GM21737 (cell line): ENCODE results near the gene SMIM20.

ENCODE experiments used
- ATAC-seq: cut with Tn5 transposase; IDR thresholded peaks from one replicate; pipeline ENCODE4 v1.9.1; 2021; ENCODE audit warnings: mild to moderate bottlenecking, moderate library complexity; ENCODE audit not compliant: unreplicated experiment

Gene SMIM20

DNA sequence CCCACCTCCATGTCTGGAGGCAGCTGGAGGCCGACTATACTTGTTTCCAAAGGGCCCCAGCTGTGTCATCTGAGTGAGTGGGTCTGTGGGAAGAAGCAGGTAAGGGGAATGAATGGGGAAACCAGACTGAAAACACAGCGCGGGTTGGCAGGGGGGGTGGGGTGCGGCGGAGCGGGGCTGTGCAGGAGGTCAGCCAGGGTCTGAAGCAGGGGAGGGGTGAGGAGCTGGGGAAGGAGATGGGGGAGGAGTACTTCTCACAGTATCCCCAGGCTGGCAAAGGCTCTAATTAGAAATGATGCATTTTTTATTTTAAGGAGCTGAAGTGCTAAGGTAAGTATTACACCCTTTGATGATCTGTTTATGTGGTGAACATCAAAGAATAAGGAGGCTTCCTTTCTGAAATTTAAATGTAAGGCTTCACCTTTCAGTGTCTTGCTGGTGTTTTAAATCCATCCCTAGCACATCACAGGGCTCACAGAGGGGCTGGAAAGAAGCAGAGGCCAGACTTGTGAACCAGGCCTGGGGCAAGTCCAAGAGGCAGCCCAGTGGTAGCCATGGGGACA lies 37.5 kb downstream of the SMIM20 start:
- no peak for ATAC-seq

DNA sequence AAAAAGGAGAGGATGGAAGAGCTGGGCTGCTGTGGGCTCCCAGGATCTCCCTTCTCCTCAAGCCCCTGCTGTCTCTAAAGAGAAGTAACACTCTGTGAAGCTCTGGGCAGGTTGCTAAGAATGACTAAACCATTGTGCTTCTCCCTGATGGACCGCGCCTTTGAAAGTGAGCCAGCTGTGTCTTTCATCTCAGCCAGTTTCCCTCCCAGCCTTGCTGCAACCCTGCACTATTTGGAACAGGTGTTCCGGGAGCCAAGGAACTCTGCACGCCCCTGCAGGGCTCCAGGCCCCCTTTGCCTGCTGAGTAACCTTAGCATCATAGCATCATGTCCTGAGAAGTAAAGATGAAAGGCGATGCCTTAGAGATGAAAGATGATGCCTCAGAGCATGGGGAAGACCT lies 39.7 kb downstream of the SMIM20 start:
- no peak for ATAC-seq

DNA sequence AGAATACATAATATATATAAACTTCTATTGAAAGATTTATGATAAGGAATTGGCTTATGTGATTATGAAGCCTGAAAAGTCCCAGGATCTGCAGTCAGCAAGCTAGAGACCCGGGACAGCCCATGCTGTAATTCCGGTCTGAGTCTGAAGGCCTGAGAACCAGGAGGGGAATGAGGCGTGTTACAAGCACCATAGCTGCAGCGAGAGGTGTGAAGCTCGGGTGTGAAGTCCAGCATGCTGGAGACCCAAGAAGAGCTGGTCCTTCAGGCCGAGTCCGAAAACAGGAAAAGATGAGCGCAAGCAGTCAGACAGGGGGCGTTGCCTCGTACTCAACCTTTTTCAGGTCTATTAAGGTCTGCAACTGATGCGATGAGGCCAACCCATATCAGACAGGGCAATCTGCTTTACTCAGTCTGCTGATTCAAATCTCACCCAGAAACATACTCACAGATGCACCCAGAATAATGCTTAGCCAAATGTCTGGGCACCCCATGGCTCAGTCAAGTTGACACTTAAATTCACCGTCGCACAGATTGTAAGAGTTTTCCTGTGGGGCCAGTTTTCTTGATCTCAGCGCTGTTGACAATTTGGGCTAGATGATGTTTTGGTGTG lies 40.4 kb downstream of the SMIM20 start:
- ATAC-seq, result no peak

DNA sequence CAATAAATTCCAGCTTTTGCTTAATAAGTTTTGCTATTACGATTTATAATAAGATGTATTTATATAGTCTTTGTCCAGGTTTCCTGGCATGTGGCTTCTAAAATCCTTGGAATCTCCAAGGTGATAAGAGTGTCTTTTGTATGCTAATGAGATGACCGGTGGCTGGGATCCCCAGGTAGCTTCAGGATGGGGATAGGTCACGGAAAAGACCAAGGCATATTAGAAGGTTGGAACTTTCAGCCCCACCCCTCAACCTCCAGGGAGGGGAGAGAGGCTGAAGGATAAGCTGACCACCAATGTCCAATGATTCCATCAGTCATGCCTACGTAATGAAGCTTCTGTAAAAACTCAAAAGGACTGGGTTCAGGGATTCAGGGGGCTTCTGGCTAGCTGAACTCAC lies 41.7 kb downstream of the SMIM20 start:
- ATAC-seq, result no peak

DNA sequence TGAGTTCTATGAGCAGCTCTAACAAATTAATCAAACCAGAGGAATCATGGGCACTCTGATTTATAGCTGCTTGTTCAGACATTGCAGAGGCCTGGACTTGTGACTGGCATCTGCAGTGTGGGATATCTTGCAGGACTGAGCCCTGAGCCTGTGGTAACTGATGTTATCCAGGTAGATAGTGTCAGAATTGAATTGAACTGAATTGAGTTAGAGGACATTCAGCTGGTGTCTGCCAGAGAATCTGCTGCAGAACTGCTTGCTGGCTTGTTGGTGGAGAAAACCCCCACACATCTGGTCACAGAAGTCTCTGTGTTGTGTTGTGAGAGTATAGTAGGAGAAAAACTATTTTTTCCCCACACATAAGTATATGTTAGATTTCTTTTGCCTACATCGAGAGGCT lies 42.2 kb downstream of the SMIM20 start:
- ATAC-seq, result no peak

DNA sequence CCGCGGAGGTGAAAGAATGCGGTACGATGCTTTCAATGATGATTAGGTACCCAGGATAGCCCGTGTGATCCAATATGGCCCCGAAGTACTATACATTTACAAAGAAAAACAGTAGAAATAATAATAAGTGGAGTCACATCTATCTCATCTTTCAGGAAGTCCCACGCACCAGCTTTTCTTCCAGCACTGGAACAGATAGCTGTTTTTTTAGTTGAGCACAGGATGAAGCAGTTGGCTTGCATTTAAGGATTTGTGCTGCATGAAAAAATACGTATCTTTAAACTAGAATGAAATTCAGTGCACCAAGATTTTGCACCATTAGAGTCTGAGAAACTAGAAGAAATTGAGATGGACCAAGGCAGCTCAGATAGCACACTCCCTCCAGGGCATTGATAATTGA lies 44.1 kb downstream of the SMIM20 start:
- ATAC-seq, result no peak

DNA sequence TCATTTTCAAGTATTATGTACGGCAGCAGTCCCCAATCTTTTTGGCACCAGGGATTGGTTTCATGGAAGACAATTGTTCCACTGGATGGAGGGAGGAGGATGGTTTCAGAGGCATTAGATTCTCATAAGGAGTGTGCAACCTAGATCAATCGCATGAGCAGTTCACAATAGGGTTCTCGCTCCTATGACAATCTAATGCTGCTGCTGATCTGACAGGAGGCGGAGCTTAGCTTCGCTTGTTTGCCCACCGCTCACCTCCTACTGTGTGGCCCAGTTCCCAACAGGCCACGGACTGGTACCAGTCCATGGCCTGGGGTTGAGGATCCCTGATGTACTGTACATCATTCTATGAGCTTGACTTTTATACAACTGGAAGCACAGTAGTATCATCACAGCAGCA lies 48.4 kb downstream of the SMIM20 start:
- no peak for ATAC-seq

DNA sequence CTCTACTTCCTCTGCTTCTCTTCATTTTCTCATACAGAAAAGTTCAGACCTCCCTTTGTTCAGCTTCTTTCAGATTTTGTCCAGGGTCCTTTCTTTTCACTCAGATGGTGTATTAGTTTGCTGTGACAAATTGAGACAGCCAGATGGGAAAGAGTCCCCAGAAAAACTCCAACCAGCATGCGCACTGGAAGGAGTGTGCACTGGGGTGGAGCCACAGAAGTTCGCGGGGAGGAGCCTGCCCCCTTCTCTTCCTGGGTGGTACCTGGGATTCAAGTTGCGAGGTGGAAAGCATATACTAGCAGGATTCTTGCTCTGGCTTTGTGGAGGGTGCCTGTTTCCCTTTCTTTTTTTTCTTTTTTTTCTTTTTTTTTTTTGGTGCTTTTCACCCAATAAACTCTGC lies 51.6 kb downstream of the SMIM20 start:
- ATAC-seq, result no peak

DNA sequence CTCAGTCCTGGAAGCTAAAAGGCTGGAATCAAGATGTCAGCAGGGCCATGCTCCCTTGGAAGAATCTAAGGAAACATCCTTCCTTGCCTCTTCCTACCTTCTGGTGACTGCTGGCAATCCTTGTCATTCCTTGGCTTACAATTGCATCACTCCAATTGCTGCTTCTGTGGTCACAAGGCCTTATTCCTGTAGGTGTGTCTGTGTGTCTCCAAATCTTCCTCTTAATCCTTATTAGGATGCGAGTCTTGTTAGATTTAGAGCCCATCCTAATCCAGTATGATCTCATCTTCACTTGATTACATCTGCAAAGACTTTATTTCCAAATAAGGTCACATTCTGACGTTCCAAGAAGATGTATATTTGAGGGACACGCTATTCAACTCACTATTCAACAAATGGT lies 52.2 kb downstream of the SMIM20 start:
- ATAC-seq, result no peak

DNA sequence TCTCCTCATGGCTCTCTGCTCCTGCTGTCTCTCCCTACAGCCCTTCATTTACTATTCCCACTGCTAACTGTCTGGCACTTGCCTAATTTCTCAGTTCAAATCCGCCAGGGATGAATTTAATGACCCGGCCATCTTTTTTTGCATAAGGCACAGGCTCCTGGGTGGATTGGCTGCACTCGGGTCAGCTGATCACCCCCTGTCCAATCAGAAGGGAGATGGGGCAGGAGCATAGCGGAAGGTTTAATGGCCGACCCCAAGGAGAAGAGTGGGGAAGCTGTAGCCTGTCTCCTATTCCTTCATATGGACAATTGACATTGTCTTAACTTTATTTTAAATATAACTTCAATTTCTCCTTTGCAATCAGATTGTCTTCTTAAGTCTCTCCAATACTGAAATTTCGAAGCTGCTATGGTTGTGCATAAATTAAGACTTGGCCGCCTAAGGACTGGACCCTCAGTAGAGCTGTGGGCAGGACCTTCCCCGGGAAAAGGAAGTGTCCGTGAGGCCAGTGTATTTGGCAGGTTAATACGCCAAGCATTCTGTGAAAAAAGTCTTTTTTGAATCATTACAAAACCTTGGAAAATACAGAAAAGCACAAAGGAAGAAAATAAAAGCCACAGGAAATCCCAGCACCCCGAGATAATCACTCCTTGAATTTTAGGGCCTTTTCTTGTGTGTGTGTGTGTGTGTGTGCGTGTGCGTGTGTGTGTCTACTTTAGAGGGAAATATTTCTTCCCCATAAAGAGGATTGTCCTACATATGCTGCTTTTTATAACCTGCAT lies 55.5 kb downstream of the SMIM20 start:
- no peak for ATAC-seq

DNA sequence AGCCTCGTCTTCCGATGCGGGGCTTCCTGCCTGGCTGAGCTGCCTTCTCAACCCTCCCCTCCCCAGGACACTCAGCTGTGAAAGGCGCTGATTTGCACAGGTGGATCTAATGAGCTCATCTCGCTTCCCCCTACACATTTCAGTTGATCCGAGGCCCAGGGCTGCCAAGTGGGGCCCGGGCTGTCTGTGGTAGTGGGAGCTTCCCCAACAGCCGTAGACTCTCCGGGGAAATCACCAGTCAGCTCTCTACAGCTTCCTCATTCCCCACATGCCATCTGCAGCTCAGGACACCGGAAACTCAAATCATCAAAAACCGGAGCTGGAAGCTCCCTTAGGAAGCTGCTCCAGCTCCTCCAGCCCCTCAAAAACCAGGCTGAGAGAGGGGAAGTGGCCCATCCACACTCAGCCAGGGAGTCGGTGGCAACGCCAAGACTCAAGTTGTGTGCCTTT lies 56.2 kb downstream of the SMIM20 start:
- peak; percentile 66 for ATAC-seq

DNA sequence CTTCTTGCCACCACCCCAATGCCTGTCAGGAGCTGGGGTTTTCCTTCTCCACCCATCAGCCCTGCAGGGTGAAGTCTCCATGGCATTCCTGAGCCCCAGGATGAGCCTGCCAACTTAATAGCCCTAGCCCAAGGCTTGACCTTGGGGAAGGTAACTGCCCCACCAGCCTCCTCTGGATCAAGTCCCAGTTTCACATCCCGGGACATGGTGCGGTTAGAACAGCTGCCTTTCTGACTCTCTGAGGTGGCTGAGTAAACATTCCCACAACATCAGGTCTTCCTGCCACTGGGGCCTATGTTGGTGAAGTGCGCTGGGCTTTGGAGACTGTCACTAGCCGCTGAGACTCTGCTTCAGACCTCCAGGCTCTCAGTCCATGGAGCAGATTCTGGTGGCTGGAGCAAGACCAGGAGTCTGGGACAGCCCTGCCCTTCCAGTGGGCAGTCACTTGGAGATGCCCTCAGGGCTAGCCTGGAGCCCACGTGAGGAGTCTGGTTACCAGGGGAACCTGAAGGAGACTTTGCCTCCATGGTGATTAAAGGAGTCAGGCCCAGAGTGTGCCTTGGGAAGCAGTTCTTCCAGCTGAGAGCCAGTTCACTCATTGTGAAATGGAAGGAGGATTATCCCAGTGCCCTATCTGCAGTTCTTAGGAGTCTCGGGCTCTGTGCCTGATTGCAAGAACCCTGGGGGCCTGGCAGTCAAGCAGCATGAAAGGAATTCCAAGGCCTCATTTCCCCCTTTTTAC lies 56.8 kb downstream of the SMIM20 start:
- no peak for ATAC-seq

DNA sequence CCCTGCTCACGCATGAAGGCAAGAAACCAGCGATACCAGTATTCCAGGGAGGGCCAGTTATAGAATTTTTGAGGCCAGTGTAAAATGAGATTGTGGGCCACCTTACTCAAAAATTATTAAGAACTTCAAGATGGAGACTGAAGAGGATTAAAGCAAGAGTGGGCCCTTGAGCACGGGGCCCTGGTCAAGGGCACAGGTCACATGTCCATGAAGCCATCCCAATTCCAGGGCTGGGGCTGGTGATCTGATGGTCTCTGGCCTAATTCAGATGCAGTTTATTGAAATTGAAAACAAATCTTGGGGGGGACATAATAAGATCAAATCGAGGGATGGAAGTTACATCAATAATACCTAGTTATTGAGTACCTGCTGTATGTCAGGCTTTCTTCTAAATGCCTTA lies 58.3 kb downstream of the SMIM20 start:
- no peak for ATAC-seq

DNA sequence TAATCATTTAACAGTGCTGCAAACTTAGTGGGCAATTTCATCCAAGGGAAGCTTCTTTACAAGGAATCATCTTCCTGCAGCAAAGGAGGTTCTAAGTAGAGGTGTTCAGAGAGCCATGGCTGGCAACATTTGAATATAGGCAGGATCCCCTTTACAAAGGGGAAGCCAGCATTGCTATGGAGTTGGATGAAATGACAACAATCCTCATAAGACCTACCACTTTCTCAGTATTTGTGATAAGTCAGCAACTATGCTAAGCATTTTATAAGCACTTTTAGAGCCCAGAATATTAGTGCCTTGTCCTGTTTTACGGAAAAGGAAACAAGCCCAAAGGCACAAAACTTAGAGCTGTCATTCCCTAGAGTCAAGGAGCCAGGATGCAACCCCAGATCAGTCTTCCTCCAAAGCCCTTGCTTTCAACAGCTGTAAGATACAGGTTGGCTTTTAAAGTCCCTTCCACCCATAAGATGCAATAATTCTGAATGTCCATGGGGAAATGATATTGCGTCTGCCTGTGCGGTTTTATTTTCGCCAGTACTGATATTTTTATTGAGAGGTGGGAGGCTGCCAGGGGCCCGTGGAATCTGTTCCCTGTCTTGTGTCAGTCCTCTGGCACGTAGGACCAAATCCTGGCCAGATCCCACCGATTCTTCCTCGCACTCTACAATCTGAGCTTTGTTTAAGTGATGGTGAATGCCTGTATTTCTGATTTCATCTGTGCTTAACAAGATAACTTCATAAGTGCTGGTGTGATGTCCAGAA lies 59.1 kb downstream of the SMIM20 start:
- ATAC-seq, result no peak

DNA sequence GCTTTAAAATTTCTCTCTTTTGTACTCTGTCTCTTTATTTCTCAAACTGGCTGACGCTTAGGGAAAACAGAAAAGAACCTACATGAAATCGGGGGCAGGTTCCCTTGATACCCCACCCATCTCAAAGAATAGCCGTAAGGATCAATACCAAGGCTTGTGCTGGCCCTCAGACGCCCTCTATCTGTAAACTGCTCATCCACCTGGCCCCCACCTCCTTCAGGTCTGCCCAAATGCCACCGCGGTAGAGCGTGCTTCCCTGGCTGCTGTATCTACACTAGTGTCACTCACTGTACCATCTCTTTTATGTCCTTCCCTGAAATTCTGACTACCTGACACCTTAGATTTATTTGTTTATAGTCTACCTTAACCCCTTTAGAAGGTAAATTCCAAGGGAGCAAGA lies 62.8 kb downstream of the SMIM20 start:
- no peak for ATAC-seq

DNA sequence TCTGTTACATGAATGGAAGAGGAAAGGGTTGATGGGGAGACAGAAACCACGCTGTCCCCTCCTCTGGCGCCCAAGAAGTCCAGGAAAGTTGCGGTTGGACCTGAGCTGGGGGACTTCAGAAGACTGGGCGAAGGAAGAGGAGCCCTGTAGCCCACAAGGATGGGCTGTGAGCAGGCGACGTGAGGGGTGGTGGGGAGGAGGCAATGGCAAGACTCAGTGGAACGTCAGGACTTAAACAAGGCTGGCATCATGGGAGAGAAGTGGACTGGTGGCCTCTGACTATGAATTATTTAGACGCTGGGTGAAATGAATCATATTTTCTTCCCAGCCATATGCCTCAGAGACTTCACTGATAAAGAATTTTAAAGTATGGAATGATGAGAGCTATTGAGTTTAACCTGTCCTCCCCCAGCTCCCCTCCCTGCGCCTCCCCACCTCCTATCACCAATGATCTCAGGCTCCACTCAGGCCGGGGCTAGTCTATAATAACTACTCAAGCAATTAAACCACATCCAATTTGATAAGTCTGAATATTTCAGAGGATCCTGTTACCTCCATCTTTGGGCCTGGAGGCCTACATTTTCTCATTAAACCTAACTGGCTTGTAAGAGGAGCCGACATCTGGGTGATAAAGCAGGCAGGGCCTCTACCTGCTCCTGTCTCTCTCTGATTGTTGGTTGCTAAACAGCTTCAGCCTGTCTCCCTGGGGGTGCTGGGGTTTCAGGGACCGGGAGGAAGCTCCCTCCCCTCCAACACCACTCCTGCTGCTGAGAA lies 63.6 kb downstream of the SMIM20 start:
- ATAC-seq, result no peak

DNA sequence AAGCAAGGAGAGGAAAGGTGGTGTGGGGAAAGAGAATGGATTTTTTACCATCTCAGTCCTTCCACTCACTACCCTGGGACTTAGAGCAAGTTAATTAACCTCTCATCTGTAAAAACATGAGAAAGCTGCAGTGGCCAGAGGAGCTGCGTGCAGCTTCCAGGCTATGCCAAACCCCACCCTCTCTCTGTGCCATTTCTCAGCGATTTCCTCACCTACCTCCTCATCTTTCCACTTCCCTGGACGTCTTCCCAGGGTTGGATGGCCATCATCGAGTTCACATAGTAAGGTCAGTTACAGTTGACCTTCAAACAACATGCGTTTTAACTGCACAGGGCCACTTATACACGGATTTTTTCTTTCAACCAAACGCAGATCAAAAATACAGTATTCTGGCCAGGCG lies 64.3 kb downstream of the SMIM20 start:
- no peak for ATAC-seq
